GM23248 (cell line): ENCODE measurements around the gene DUSP7. TPM values are rescaled to one million over a fixed set of nuclear protein-coding genes. Genes with fewer than 3 reads are reported as not detected.

ENCODE experiments used
- DNase-seq: peaks from one replicate; pipeline ENCODE4 v3.0.0-alpha.2; 2015
- H2AFZ ChIP-seq: fragments of 200-600 bp; sonication (generic); 2 replicates; pipeline ENCODE4 v1.6.1; 2016; ENCODE audit warnings: antibody characterized with exemption
- H3F3A ChIP-seq: fragments of 200-600 bp; sonication (generic); 2 replicates; pipeline ENCODE4 v1.6.1; 2016; ENCODE audit warnings: mild to moderate bottlenecking, antibody characterized with exemption, mixed run types; ENCODE audit not compliant: insufficient read depth
- H3K27ac ChIP-seq: fragments of 200-600 bp; sonication (generic); 2 replicates; pipeline ENCODE4 v1.5.1; 2016; ENCODE audit warnings: mild to moderate bottlenecking
- H3K27me3 ChIP-seq: fragments of 200-600 bp; sonication (generic); replicated peaks from 2 replicates; pipeline ENCODE4 v1.6.1; 2016; ENCODE audit warnings: mild to moderate bottlenecking; ENCODE audit not compliant: insufficient read depth
- H3K36me3 ChIP-seq: fragments of 200-600 bp; sonication (generic); 2 replicates; pipeline ENCODE4 v1.6.1; 2016; ENCODE audit warnings: low read depth, mild to moderate bottlenecking
- H3K4me1 ChIP-seq: fragments of 200-600 bp; sonication (generic); 2 replicates; pipeline ENCODE4 v1.6.1; 2016; ENCODE audit warnings: mild to moderate bottlenecking; ENCODE audit not compliant: insufficient read depth
- H3K4me2 ChIP-seq: fragments of 200-600 bp; sonication (generic); one replicate; pipeline ENCODE4 v1.6.1; 2016; ENCODE audit warnings: mild to moderate bottlenecking; ENCODE audit not compliant: unreplicated experiment
- H3K4me3 ChIP-seq: fragments of 200-600 bp; sonication (generic); 2 replicates; pipeline ENCODE4 v1.5.1; 2016; ENCODE audit warnings: mild to moderate bottlenecking
- H3K79me2 ChIP-seq: fragments of 200-600 bp; sonication (generic); 2 replicates; pipeline ENCODE4 v1.6.1; 2016; ENCODE audit warnings: mild to moderate bottlenecking; ENCODE audit not compliant: insufficient read depth
- H3K9ac ChIP-seq: fragments of 200-600 bp; sonication (generic); 2 replicates; pipeline ENCODE4 v1.6.1; 2016; ENCODE audit warnings: mild to moderate bottlenecking
- H3K9me2 ChIP-seq: fragments of 200-600 bp; sonication (generic); 2 replicates; pipeline ENCODE4 v1.6.1; 2016; ENCODE audit warnings: mixed run types, mild to moderate bottlenecking, moderate library complexity; ENCODE audit not compliant: insufficient read depth
- H3K9me3 ChIP-seq: fragments of 200-600 bp; sonication (generic); one replicate; pipeline ENCODE4 v1.6.1; 2017; ENCODE audit warnings: low read depth
- H4K20me1 ChIP-seq: fragments of 200-600 bp; sonication (generic); 2 replicates; pipeline ENCODE4 v1.6.0; 2016; ENCODE audit not compliant: insufficient read depth
- EZH2 ChIP-seq: fragments of 200-600 bp; sonication (generic); IDR thresholded peaks from 2 replicates; pipeline ENCODE4 v1.6.1; 2018; ENCODE audit warnings: antibody characterized with exemption, mild to moderate bottlenecking; ENCODE audit not compliant: insufficient read depth, poor library complexity, severe bottlenecking
- EZH2phosphoT487 ChIP-seq: fragments of 200-600 bp; sonication (generic); IDR thresholded peaks from 2 replicates; pipeline ENCODE4 v1.6.1; 2018; ENCODE audit warnings: antibody characterized with exemption, moderate library complexity, mild to moderate bottlenecking, low read depth; ENCODE audit not compliant: insufficient read depth
- WGBS, 2 experiments: methylation state at CpG; one replicate each; pipeline ENCODE4 v1.1.6; 2015 to 2017; ENCODE audit warnings: low lambda C conversion rate in 2 of 2, low coverage in 1 of 2; ENCODE audit errors: missing lambda C conversion rate in 2 of 2; 5-methylcytosine and 5-hydroxymethylcytosine counted together
- in situ Hi-C: fragments of 300-500 bp; cut with MboI; formaldehyde crosslinking; loops from 2 replicates; pipeline ENCODE4 v1.15.0; 2020
- polyA plus RNA-seq: library from polyadenylated mRNA; unstranded; fragments of >200 nt; fragmentation: Nextera tagmentation; extraction: Ambion mirVana; gene quantifications from 2 replicates; pipeline ENCODE4 v1.2.1, GENCODE V29; 2016
- total RNA-seq: library from RNA; depleted of rRNA; stranded (reverse); fragments of >200 nt; shearing (Covaris generic); gene quantifications from 2 replicates; pipeline ENCODE4 v1.2.3, GENCODE V29; 2014

Gene DUSP7
- total and polyA plus RNA-seq, 2 experiments from 2014 or later: 5.8 to 17.7 TPM

GRCh38 chr3:52018319-52019000 lies 37.9 kb downstream of the DUSP7 start:
- Histone ChIP-seq H3K79me2 (no peaks in the 10 kb centered on the region), H3K9ac (no peak overlapping the region), H2AFZ (no peak overlapping the region), H3K27me3 (no peaks in the 10 kb centered on the region), H3K4me3 (no peak overlapping the region), H3K27ac (no peak overlapping the region), H3K36me3 (no peaks in the 10 kb centered on the region), H3K4me1 (peaks cover 4% of the 10 kb centered on the region; the same call in 1 of the 2 replicates), H3K4me2 (no peak overlapping the region), H3F3A (no peaks in the 10 kb centered on the region), H4K20me1 (no peaks in the 10 kb centered on the region), H3K9me2 (no peaks in the 10 kb centered on the region), H3K9me3 (no peaks in the 10 kb centered on the region)
- in situ Hi-C loops: no loop called here
- no peak for TF ChIP-seq EZH2
- no peak for TF ChIP-seq EZH2phosphoT487
- whole genome bisulfite sequencing, 2 experiments: 92 to 93% methylated on average over 21 of the region's 21 CpGs
- DNase-seq: no peak

- in situ Hi-C loops: no loop called here
- Histone ChIP-seq H4K20me1 (no peaks in the 10 kb centered on the region), H3K9me2 (no peaks in the 10 kb centered on the region), H3K9ac (no peak overlapping the region), H3F3A (no peaks in the 10 kb centered on the region), H3K4me1 (no peaks in the 10 kb centered on the region), H3K4me3 (no peak overlapping the region), H3K27me3 (no peaks in the 10 kb centered on the region), H3K79me2 (no peaks in the 10 kb centered on the region), H2AFZ (no peak overlapping the region), H3K27ac (no peak overlapping the region), H3K9me3 (no peaks in the 10 kb centered on the region), H3K36me3 (no peaks in the 10 kb centered on the region), H3K4me2 (no peak overlapping the region)
- DNase-seq: peak; percentile 27
- TF ChIP-seq EZH2 (no peak), EZH2phosphoT487 (no peak)
- 66 to 77% methylated on average over 11 of the region's 11 CpGs for WGBS, 2 experiments
These were observed 38.8 kb downstream of the DUSP7 start for GRCh38 chr3:52017586-52017985.

GRCh38 chr3:52015438-52016228 lies 40.7 kb downstream of the DUSP7 start:
- H3K9me2 ChIP-seq: no peaks in the 10 kb centered on the region
- in situ Hi-C loops: no loop called here
- H3K27ac ChIP-seq: no peak overlapping the region
- no peak overlapping the region for H3K9ac ChIP-seq
- H3F3A ChIP-seq: no peaks in the 10 kb centered on the region
- no peak overlapping the region for H3K4me3 ChIP-seq
- TF ChIP-seq EZH2 (no peak), EZH2phosphoT487 (no peak)
- H3K27me3 ChIP-seq: no peaks in the 10 kb centered on the region
- H3K4me1 ChIP-seq: no peaks in the 10 kb centered on the region
- H2AFZ ChIP-seq: no peak overlapping the region
- H3K36me3 ChIP-seq: no peaks in the 10 kb centered on the region
- H3K4me2 ChIP-seq: no peak overlapping the region
- no peaks in the 10 kb centered on the region for H4K20me1 ChIP-seq
- WGBS, 2 experiments: 79 to 82% methylated on average over 12 to 13 of the region's 13 CpGs
- H3K9me3 ChIP-seq: no peaks in the 10 kb centered on the region
- no peak for DNase-seq
- H3K79me2 ChIP-seq: no peaks in the 10 kb centered on the region

- no peaks in the 10 kb centered on the region for H4K20me1 ChIP-seq
- no peak for TF ChIP-seq EZH2phosphoT487
- TF ChIP-seq EZH2: no peak
- no peaks in the 10 kb centered on the region for H3K79me2 ChIP-seq
- no peaks in the 10 kb centered on the region for H3K4me1 ChIP-seq
- no peak overlapping the region for H3K4me2 ChIP-seq
- no peaks in the 10 kb centered on the region for H3F3A ChIP-seq
- in situ Hi-C loops: no loop called here
- no peak overlapping the region for H3K4me3 ChIP-seq
- DNase-seq: peak; percentile 33
- H3K9me3 ChIP-seq: no peaks in the 10 kb centered on the region
- H2AFZ ChIP-seq: no peak overlapping the region
- 92 to 93% methylated on average over 8 of the region's 8 CpGs for WGBS, 2 experiments
- H3K27ac ChIP-seq: no peak overlapping the region
- H3K27me3 ChIP-seq: no peaks in the 10 kb centered on the region
- no peaks in the 10 kb centered on the region for H3K9me2 ChIP-seq
- H3K36me3 ChIP-seq: no peaks in the 10 kb centered on the region
- H3K9ac ChIP-seq: no peak overlapping the region
These were observed 41.8 kb downstream of the DUSP7 start for GRCh38 chr3:52014613-52015012.
